Upper lobe of left lung (tissue), 6 donors: ENCODE measurements around the gene GPR62. TPM values are rescaled to one million over a fixed set of nuclear protein-coding genes. Genes with fewer than 3 reads are reported as not detected.

Experiments used
- ATAC-seq, 2 donors: fragments of 200-7000 bp; cut with Tn5 transposase; one replicate each; pipeline ENCODE4 v1.9.1; 2022; ENCODE audit warnings: mild to moderate bottlenecking in 2 of 2, moderate library complexity in 2 of 2; ENCODE audit not compliant: low FRiP score in 2 of 2
- DNase-seq, 2 donors: peaks; one replicate each; pipeline ENCODE4 v3.0.0-alpha.2; 2019 to 2020
- H3K27ac ChIP-seq, 4 donors: fragments of 200-600 bp; sonication (generic); one replicate each; pipeline ENCODE4 v1.5.1; 2016 to 2019
- H3K27me3 ChIP-seq, 4 donors: fragments of 200-600 bp; sonication (generic); one replicate each; pipeline ENCODE4 v1.5.1; 2017 to 2019
- H3K36me3 ChIP-seq, 4 donors: fragments of 200-600 bp; sonication (generic); one replicate each; pipeline ENCODE4 v1.5.1; 2016 to 2019
- H3K4me1 ChIP-seq, 4 donors: fragments of 200-600 bp; sonication (generic); one replicate each; pipeline ENCODE4 v1.5.1; 2018 to 2019
- H3K4me3 ChIP-seq, 4 donors: fragments of 200-600 bp; sonication (generic); one replicate each; pipeline ENCODE4 v1.5.1; 2017 to 2019; ENCODE audit warnings: mild to moderate bottlenecking in 2 of 4, moderate library complexity in 1 of 4
- H3K9me3 ChIP-seq, 4 donors: fragments of 200-600 bp; sonication (generic); one replicate each; pipeline ENCODE4 v1.5.1; 2018 to 2019
- EP300 ChIP-seq, 4 donors: sonication (generic); formaldehyde crosslinking; IDR thresholded peaks; one replicate each; pipeline ENCODE4 v1.5.1; 2017; ENCODE audit warnings: antibody characterized with exemption in 4 of 4, control low read depth in 2 of 4
- POLR2A ChIP-seq, 4 donors: fragments of 450-650 bp; IDR thresholded peaks; one replicate each; pipeline ENCODE4 v1.5.1; 2016 to 2017; ENCODE audit warnings: antibody characterized with exemption in 4 of 4, mild to moderate bottlenecking in 2 of 4
- POLR2AphosphoS5 ChIP-seq, 2 donors: sonication (generic); formaldehyde crosslinking; IDR thresholded peaks; one replicate each; pipeline ENCODE4 v1.5.1; 2017; ENCODE audit warnings: antibody characterized with exemption in 2 of 2
- WGBS, 2 donors: methylation state at CpG; one replicate each; pipeline ENCODE4 v1.1.5; 2017 to 2018; 5-methylcytosine and 5-hydroxymethylcytosine counted together
- total RNA-seq, 6 donors: library from RNA; depleted of rRNA in 4 of 6; stranded (reverse); fragments of >200 nt in 4 of 6; gene quantifications; one replicate each; pipeline versions ENCODE4 v1.1.0 to v1.2.1, GENCODE V29; 2016 to 2021
- TF ChIP-seq, protein P1 (sequence below), 6 experiments: fragments of 450-650 bp in 4 of 6; fragments of 200-600 bp in 2 of 6; sonication (generic) in 2 of 6; IDR thresholded peaks; one replicate each; pipeline ENCODE4 v1.5.1; 2016 to 2019; ENCODE audit warnings: antibody characterized with exemption in 6 of 6
- donor health status: DM: no; HTN: no; CAD: no; lungs with moderate emphysema.
- donor health status: DM: no; HTN: yes; CAD: no; lungs with severe emphysema.

Gene GPR62
- total RNA-seq, 6 donors from 2014 or later: not detected

DNA sequence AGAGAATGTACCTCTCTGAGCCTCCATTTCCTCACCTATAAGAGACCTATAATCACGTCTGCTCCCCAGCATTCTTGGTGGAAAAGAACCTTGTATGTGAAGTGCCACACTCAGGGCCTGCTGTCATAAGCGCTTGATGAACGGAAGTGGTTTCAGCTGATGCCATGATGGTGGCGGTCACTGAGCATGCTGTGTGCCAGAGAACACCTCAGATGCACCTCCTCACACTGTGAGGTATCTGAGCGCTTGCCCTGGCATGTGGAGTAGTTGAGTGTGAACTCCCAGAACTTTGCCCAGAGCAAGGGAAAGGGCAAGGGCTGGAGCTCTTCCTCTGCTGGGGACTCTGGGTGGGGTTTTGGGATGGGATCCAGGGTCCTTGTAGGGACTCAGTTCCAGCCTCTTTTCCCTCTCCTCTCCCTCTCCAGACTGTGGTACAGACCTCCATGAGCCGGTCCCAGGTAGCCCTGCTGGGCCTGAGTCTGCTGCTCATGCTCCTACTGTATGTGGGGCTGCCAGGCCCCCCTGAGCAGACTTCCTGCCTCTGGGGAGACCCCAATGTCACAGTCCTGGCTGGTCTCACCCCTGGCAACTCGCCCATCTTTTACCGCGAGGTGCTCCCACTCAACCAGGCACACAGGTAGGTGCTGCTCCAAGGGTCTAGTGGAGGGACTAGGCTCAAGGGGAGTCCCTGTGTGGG, 22.4 kb downstream of the GPR62 start:
- no peak overlapping the region for H3K4me3 ChIP-seq
- H3K36me3 ChIP-seq: no peaks in the 10 kb centered on the region
- H3K4me1 ChIP-seq: peaks cover 35 to 56% (median 45%) of the 10 kb centered on the region in 4 donors
- H3K9me3 ChIP-seq: no peaks in the 10 kb centered on the region
- ATAC-seq (no peak), DNase-seq (no peak)
- H3K27ac ChIP-seq: peak overlapping the region in 1 of 4 donors; percentile 91
- TF ChIP-seq, protein P1, sequence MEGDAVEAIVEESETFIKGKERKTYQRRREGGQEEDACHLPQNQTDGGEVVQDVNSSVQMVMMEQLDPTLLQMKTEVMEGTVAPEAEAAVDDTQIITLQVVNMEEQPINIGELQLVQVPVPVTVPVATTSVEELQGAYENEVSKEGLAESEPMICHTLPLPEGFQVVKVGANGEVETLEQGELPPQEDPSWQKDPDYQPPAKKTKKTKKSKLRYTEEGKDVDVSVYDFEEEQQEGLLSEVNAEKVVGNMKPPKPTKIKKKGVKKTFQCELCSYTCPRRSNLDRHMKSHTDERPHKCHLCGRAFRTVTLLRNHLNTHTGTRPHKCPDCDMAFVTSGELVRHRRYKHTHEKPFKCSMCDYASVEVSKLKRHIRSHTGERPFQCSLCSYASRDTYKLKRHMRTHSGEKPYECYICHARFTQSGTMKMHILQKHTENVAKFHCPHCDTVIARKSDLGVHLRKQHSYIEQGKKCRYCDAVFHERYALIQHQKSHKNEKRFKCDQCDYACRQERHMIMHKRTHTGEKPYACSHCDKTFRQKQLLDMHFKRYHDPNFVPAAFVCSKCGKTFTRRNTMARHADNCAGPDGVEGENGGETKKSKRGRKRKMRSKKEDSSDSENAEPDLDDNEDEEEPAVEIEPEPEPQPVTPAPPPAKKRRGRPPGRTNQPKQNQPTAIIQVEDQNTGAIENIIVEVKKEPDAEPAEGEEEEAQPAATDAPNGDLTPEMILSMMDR (IDR thresholded peaks at IDR 0.05): no peak
- TF ChIP-seq EP300 (IDR thresholded peaks at IDR 0.05) (no peak), POLR2A (IDR thresholded peaks at IDR 0.05) (no peak), POLR2AphosphoS5 (IDR thresholded peaks at IDR 0.05) (no peak)
- WGBS, 2 donors: 84 to 87% methylated on average over 5 to 9 of the region's 9 CpGs
- H3K27me3 ChIP-seq: no peaks in the 10 kb centered on the region

DNA sequence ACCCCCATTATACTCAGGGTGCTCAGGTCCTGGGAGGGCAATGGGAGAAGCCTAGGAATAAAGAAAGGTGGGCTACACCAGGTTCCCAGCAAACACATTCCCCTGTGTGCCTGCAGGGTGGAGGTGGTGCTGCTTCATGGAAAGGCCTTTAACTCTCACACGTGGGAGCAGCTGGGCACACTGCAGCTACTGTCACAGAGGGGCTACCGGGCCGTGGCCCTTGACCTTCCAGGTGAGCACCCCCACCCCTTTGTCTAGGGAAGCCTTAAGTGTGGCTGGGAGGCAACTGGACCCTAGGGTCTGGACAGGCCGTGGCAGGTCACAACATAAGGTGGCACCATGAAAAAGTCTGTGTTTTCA, 22.9 kb downstream of the GPR62 start:
- Histone ChIP-seq H3K36me3 (no peaks in the 10 kb centered on the region), H3K27me3 (no peaks in the 10 kb centered on the region), H3K4me3 (no peak overlapping the region), H3K9me3 (no peaks in the 10 kb centered on the region), H3K4me1 (peaks cover 33 to 55% (median 42%) of the 10 kb centered on the region in 4 donors), H3K27ac (peak overlapping the region in 1 of 4 donors; percentile 13)
- DNase-seq (no peak), ATAC-seq (no peak)
- TF ChIP-seq, protein P1 (IDR thresholded peaks at IDR 0.05): no peak
- TF ChIP-seq EP300 (IDR thresholded peaks at IDR 0.05) (no peak), POLR2AphosphoS5 (IDR thresholded peaks at IDR 0.05) (no peak), POLR2A (IDR thresholded peaks at IDR 0.05) (no peak)
- 79 to 91% methylated on average over 4 of the region's 4 CpGs for WGBS, 2 donors

DNA sequence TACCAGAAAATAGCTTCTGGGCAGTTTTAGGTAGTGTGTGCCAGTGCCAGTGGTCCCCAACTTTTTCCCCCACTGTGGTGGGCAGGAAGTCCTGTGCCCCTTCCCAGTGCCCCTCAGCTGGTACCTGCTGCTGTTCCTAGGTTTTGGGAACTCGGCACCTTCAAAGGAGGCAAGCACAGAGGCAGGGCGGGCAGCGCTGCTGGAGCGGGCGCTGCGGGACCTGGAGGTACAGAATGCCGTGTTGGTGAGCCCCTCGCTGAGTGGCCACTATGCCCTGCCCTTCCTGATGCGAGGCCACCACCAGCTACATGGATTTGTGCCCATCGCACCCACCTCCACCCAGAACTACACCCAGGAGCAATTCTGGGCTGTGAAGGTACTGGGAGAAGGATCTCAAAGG, 25.1 kb downstream of the GPR62 start:
- no peak for ATAC-seq

DNA sequence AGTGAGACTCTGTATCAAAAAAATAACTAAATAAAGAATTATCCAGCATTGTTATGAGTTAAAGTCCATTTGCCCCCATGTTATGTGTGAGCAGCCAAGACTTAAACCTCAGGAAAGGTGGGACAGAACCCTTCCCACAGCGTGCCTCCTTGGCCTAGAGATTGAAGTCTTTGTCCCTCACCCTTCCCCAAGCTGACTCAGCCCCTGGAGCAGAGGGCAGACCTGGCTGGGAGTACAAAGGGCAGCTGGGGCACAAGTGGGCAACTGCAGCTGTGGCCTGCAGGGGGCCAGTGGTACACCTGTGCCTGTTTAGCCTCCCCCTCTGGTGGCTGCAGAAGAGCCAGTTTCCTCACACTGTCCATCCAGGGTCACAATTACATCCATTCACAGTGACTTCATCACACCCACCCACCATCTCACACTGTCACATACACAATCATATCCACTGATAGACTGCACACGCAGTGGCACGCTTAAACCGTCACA, 27.2 kb downstream of the GPR62 start:
- no peaks in the 10 kb centered on the region for H3K9me3 ChIP-seq
- ATAC-seq: peak; percentile 4 to 65
- WGBS, 2 donors: 6 to 8% methylated on average over 4 of the region's 4 CpGs
- no peaks in the 10 kb centered on the region for H3K36me3 ChIP-seq
- H3K27me3 ChIP-seq: no peaks in the 10 kb centered on the region
- peaks cover 19 to 33% (median 29%) of the 10 kb centered on the region in 4 donors for H3K4me1 ChIP-seq
- peak in 1 of 2 donors; percentile 50 for DNase-seq
- H3K27ac ChIP-seq: peak overlapping the region; percentile 88 to 96 (median 93)
- TF ChIP-seq POLR2AphosphoS5 (IDR thresholded peaks at IDR 0.05): no peak
- TF ChIP-seq, protein P1 (IDR thresholded peaks at IDR 0.05): peak in 5 of 6 experiments; percentile 27 to 78 (median 53)
- H3K4me3 ChIP-seq: peak overlapping the region; percentile 59 to 67 (median 65)

More for the DNA sequence above, 25.1 kb downstream of the GPR62 start:
- 98 to 100% methylated on average over 2 to 10 of the region's 10 CpGs for WGBS, 2 donors
- no peaks in the 10 kb centered on the region for H3K36me3 ChIP-seq
- H3K4me3 ChIP-seq: no peak overlapping the region
- peaks cover 30 to 47% (median 40%) of the 10 kb centered on the region in 4 donors for H3K4me1 ChIP-seq
- TF ChIP-seq POLR2A (IDR thresholded peaks at IDR 0.05): no peak
- TF ChIP-seq, protein P1 (IDR thresholded peaks at IDR 0.05): no peak
- peak overlapping the region in 2 of 4 donors; percentile 22 to 73 for H3K27ac ChIP-seq
- no peak for DNase-seq
- no peaks in the 10 kb centered on the region for H3K9me3 ChIP-seq
- H3K27me3 ChIP-seq: no peaks in the 10 kb centered on the region
